Neuronal stem cell (in vitro differentiated cells): ENCODE measurements around the gene KRTAP2-4.
"Not testable (repeated sequence)": the region's sequence is repeated elsewhere in the genome, so short reads cannot be mapped to it uniquely, and the experiment has no call there.

ENCODE experiments used
- DNase-seq: peaks from one replicate; pipeline ENCODE4 v3.0.0-alpha.2; 2013; ENCODE audit warnings: low spot score
- H2AFZ ChIP-seq: one replicate; pipeline ENCODE4 v1.6.1; 2013; ENCODE audit warnings: mild to moderate bottlenecking, low read length, inconsistent platforms
- H2AK5ac ChIP-seq: 2 replicates; pipeline ENCODE4 v1.6.1; 2013; ENCODE audit warnings: low read depth, mild to moderate bottlenecking, inconsistent platforms, low read length, moderate library complexity, mixed read lengths
- H2BK120ac ChIP-seq: 2 replicates; pipeline ENCODE4 v1.6.1; 2013; ENCODE audit warnings: low read depth, mild to moderate bottlenecking, inconsistent platforms, low read length, moderate library complexity, mixed read lengths
- H2BK12ac ChIP-seq: one replicate; pipeline ENCODE4 v1.6.1; 2013; ENCODE audit warnings: low read length, inconsistent platforms
- H2BK15ac ChIP-seq: 2 replicates; pipeline ENCODE4 v1.6.1; 2013; ENCODE audit warnings: mild to moderate bottlenecking, low read length, inconsistent platforms, mixed read lengths
- H2BK5ac ChIP-seq: one replicate; pipeline ENCODE4 v1.6.1; 2013; ENCODE audit warnings: inconsistent platforms, mild to moderate bottlenecking, low read length, moderate library complexity
- H3K14ac ChIP-seq: one replicate; pipeline ENCODE4 v1.6.1; 2013; ENCODE audit warnings: low read length, inconsistent platforms
- H3K18ac ChIP-seq: 2 replicates; pipeline ENCODE4 v1.6.1; 2013; ENCODE audit warnings: low read length, inconsistent platforms
- H3K23ac ChIP-seq: 2 replicates; pipeline ENCODE4 v1.6.1; 2013; ENCODE audit warnings: low read depth, mild to moderate bottlenecking, mixed read lengths, low read length, inconsistent platforms; ENCODE audit not compliant: poor library complexity
- H3K27ac ChIP-seq: replicated peaks from 3 replicates; pipeline ENCODE4 v1.5.1; 2013; ENCODE audit warnings: low read length, inconsistent platforms
- H3K27me3 ChIP-seq, 3 experiments: 2 replicates each; pipeline ENCODE4 v1.6.1; 2013; ENCODE audit warnings: low read length in 3 of 3, mild to moderate bottlenecking in 2 of 3, inconsistent platforms in 1 of 3, low read depth in 1 of 3, mixed read lengths in 1 of 3, moderate library complexity in 1 of 3; ENCODE audit not compliant: control insufficient read depth in 3 of 3, insufficient read depth in 3 of 3
- H3K36me3 ChIP-seq, 2 donors: replicated peaks in 1 of 2; 2 replicates each; pipeline ENCODE4 v1.6.1; 2013; ENCODE audit warnings: low read length in 2 of 2; ENCODE audit not compliant: control insufficient read depth in 2 of 2, insufficient read depth in 2 of 2
- H3K4ac ChIP-seq: 2 replicates; pipeline ENCODE4 v1.6.1; 2013; ENCODE audit warnings: inconsistent platforms, mild to moderate bottlenecking, low read length, moderate library complexity
- H3K4me1 ChIP-seq, 2 donors: 1 replicate in 1 of 2; 2 replicates in 1 of 2; pipeline ENCODE4 v1.6.1; 2013; ENCODE audit warnings: low read length in 2 of 2, low read depth in 1 of 2; ENCODE audit not compliant: control insufficient read depth in 2 of 2, insufficient read depth in 1 of 2
- H3K4me2 ChIP-seq: one replicate; pipeline ENCODE4 v1.6.1; 2013; ENCODE audit warnings: mild to moderate bottlenecking, low read length, inconsistent platforms; ENCODE audit not compliant: insufficient read depth, poor library complexity, severe bottlenecking
- H3K4me3 ChIP-seq, 2 donors: 2 replicates each; pipeline ENCODE4 v1.5.1; 2013; ENCODE audit warnings: low read length in 2 of 2, mild to moderate bottlenecking in 2 of 2, inconsistent platforms in 1 of 2, moderate library complexity in 1 of 2
- H3K79me1 ChIP-seq: one replicate; pipeline ENCODE4 v1.6.1; 2013; ENCODE audit warnings: low read depth, mild to moderate bottlenecking, inconsistent platforms, low read length, moderate library complexity
- H3K9ac ChIP-seq: one replicate; pipeline ENCODE4 v1.6.1; 2013; ENCODE audit warnings: mild to moderate bottlenecking, low read depth, low read length, inconsistent platforms; ENCODE audit not compliant: poor library complexity
- H3K9me3 ChIP-seq, 2 donors: replicated peaks in 1 of 2; 2 replicates each; pipeline versions ENCODE3 to v1.6.1; 2013; ENCODE audit warnings: low read length in 2 of 2, mild to moderate bottlenecking in 2 of 2, inconsistent platforms in 1 of 2, low read depth in 1 of 2, mixed read lengths in 1 of 2, moderate library complexity in 1 of 2; ENCODE audit not compliant: control insufficient read depth in 2 of 2, insufficient read depth in 1 of 2
- H4K8ac ChIP-seq: one replicate; pipeline ENCODE4 v1.6.1; 2013; ENCODE audit warnings: low read depth, mild to moderate bottlenecking, inconsistent platforms, low read length, moderate library complexity
- H4K91ac ChIP-seq: one replicate; pipeline ENCODE4 v1.6.1; 2013; ENCODE audit warnings: low read length, low read depth, mild to moderate bottlenecking, inconsistent platforms; ENCODE audit not compliant: poor library complexity
- WGBS, 2 donors: extraction: QIAGEN DNeasy Blood & Tissue Kit; methylation state at CpG; one replicate each; pipeline ENCODE4 v1.1.7; 2013; ENCODE audit warnings: missing lambda C conversion rate in 2 of 2, mixed read lengths in 1 of 2; ENCODE audit not compliant: insufficient read length in 2 of 2, insufficient replicate concordance in 1 of 2; ENCODE audit errors: extremely low coverage in 2 of 2; 5-methylcytosine and 5-hydroxymethylcytosine counted together

KRTAP2-4 gene

DNA sequence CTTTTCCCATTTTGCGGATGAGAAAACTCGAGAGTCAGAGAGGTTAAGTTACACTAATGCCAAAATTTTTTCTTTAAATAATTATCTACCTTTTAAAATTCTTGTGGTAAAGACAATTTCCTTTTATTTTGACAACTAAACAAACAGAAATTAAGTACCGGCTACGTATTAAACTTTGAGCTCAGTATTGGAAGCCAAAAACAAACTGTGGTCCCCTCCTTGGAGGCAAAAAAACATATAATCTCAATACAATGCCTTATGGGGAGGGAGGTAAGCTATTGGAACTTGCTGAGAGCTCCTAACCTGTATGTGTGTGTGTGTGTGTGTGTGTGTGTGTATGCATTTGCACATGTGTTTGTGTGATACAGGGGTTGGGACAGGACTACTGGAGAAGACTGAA is 2.2 kb downstream of the KRTAP2-4 start:
- no peak overlapping the region for H2AK5ac ChIP-seq
- H3K4me2 ChIP-seq: no peak overlapping the region
- H3K14ac ChIP-seq: no peak overlapping the region
- H3K4ac ChIP-seq: no peak overlapping the region
- H3K9ac ChIP-seq: no peak overlapping the region
- H3K36me3 ChIP-seq: no peaks in the 10 kb centered on the region
- H3K27me3 ChIP-seq: no peaks in the 10 kb centered on the region
- no peak overlapping the region for H3K4me3 ChIP-seq
- no peak overlapping the region for H4K91ac ChIP-seq
- no peak overlapping the region for H2BK12ac ChIP-seq
- no peak overlapping the region for H2AFZ ChIP-seq
- H3K18ac ChIP-seq: no peak overlapping the region
- H2BK120ac ChIP-seq: no peak overlapping the region
- no CpG with 5 or more reads among the region's 4 CpGs for WGBS, 2 donors
- no peak overlapping the region for H3K27ac ChIP-seq
- H3K23ac ChIP-seq: no peak overlapping the region
- no peaks in the 10 kb centered on the region for H3K9me3 ChIP-seq
- H4K8ac ChIP-seq: no peak overlapping the region
- H3K79me1 ChIP-seq: no peaks in the 10 kb centered on the region
- peaks cover 0 to 2% of the 10 kb centered on the region in 2 donors for H3K4me1 ChIP-seq
- DNase-seq: no peak
- no peak overlapping the region for H2BK5ac ChIP-seq
- H2BK15ac ChIP-seq: no peak overlapping the region

DNA sequence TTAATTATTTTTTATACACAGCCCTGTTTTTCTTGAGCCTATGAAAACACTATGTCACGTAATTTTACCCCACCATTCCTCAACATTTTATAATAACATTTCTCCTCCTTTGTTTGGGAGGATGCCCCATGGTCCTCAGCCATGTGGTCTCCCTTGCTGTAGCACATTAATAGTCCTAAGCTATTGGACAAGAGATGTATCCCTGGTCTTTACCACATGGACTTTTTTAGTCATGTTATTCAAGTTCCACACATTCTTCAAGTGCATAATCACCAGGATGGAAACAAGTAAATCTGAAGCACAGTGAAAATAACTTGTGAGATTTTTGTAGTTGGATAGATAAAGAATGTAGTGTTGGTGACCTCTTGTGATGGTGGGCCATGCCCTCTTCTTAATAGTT is 3.7 kb downstream of the KRTAP2-4 start:
- Histone ChIP-seq H3K4me1 (peaks cover 0 to 2% of the 10 kb centered on the region in 2 donors), H3K36me3 (no peaks in the 10 kb centered on the region), H4K8ac (no peak overlapping the region), H4K91ac (no peak overlapping the region), H2AFZ (no peak overlapping the region), H3K14ac (no peak overlapping the region), H2BK5ac (no peak overlapping the region), H3K23ac (no peak overlapping the region), H3K79me1 (no peaks in the 10 kb centered on the region), H2AK5ac (no peak overlapping the region), H2BK15ac (no peak overlapping the region), H3K4me2 (no peak overlapping the region), H3K27me3 (no peaks in the 10 kb centered on the region), H3K4me3 (no peak overlapping the region), H3K27ac (no peak overlapping the region), H2BK120ac (no peak overlapping the region), H3K18ac (no peak overlapping the region), H3K9me3 (no peaks in the 10 kb centered on the region), H3K4ac (no peak overlapping the region), H2BK12ac (no peak overlapping the region), H3K9ac (no peak overlapping the region)
- DNase-seq: no peak
- WGBS, 2 donors: no CpG with 5 or more reads among the region's 1 CpG

DNA sequence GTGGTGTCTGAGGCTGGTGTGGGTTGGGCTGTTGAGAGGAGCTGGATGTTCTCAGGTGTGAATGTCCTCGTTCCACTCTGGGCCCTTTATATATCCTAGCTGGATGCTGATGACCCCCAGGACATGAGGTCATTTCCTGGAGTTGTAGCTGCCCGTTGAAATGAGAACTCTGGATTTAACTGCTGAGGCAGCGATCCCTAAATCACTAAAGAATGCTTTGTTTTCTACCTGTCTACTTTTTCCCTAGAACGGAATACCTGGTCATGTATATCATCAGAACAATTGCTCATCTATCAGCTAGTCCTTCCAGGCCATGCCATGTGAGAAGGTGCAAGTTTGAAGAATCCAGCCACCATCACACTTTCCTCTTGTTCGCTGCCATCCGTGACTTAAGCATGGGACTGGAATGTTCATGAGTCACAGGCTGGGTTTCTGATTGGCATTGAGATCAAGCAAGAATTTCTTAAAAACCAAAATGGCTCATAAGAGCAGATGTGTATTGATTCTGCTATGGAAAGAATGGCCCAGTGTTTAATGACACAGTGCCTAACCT is 5.6 kb downstream of the KRTAP2-4 start, which contains the start of gene KRTAP2-3:
TSS of gene KRTAP2-3 (minus strand) at position 63 of the 553 bp plus-strand sequence. CDS start 64 bp downstream, outside the sequence.
- no peak within 1 kb of the TSS for H3K4me3 ChIP-seq
- no peak within 1 kb of the TSS for H2BK12ac ChIP-seq
- no peak within 1 kb of the TSS for H3K4me2 ChIP-seq
- H3K9ac ChIP-seq: no peak within 1 kb of the TSS
- H2AK5ac ChIP-seq: no peak within 1 kb of the TSS
- peaks cover 0 to 2% of the 10 kb centered on the region in 2 donors for H3K9me3 ChIP-seq
- no peaks in the 10 kb centered on the region for H3K27me3 ChIP-seq
- H3K14ac ChIP-seq: no peak within 1 kb of the TSS
- H2BK120ac ChIP-seq: no peak within 1 kb of the TSS
- no CpG with 5 or more reads among the region's 6 CpGs for WGBS, 2 donors
- H3K79me1 ChIP-seq: no peaks in the 10 kb centered on the region
- H4K91ac ChIP-seq: no peak within 1 kb of the TSS
- H4K8ac ChIP-seq: no peak within 1 kb of the TSS
- H3K4me1 ChIP-seq: peaks cover 0 to 2% of the 10 kb centered on the region in 2 donors
- no peak within 1 kb of the TSS for H3K27ac ChIP-seq
- H3K36me3 ChIP-seq: no peaks in the 10 kb centered on the region
- H2BK5ac ChIP-seq: no peak within 1 kb of the TSS
- DNase-seq: no peak
- H3K4ac ChIP-seq: no peak within 1 kb of the TSS
- H2BK15ac ChIP-seq: no peak within 1 kb of the TSS
- H3K18ac ChIP-seq: no peak within 1 kb of the TSS
- H2AFZ ChIP-seq: no peak within 1 kb of the TSS
- H3K23ac ChIP-seq: no peak within 1 kb of the TSS

GRCh38 chr17:41059276-41060051 is 6.2 kb downstream of the KRTAP2-4 start:
- H2BK5ac ChIP-seq, DNase-seq, H2AK5ac ChIP-seq, H3K79me1 ChIP-seq, H3K18ac ChIP-seq, H3K9me3 ChIP-seq, H4K8ac ChIP-seq, H3K9ac ChIP-seq, H3K27me3 ChIP-seq, H3K4me2 ChIP-seq, H3K23ac ChIP-seq, H2AFZ ChIP-seq, H3K4me1 ChIP-seq, H3K4ac ChIP-seq, H2BK12ac ChIP-seq, H3K4me3 ChIP-seq, H2BK120ac ChIP-seq, H2BK15ac ChIP-seq, H3K27ac ChIP-seq, H3K36me3 ChIP-seq, H3K14ac ChIP-seq, H4K91ac ChIP-seq: not testable (repeated sequence)
- no CpG with 5 or more reads among the region's 31 CpGs for WGBS, 2 donors
